ENCODE measurements around the gene MTG2. TPM values are rescaled to one million over a fixed set of nuclear protein-coding genes. Genes with fewer than 3 reads are reported as not detected.

MTG2 gene
- total RNA-seq, 1 experiment from 2014 or later, result 27.9 TPM

DNA sequence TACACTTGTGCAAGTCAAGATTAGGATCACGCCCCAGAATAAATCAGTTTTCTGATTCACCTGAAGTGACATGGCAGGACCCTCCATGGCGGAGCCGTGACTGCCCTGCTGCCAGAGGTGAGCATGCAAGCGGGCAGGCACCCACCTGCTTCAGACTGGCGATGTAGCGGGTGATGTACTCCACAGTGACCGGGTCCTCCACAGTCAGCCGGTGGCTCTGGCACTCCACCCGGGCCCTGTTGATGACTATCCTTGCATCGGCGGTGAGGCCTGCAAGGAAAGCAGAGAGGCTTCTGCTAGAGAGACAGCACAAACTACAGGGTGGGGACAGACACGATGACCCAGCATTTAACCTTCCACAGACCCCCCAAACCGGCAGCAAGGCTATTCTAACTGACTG lies 43.2 kb upstream of the MTG2 start:
- peak overlapping the region; percentile 23; the same call in 1 of the 2 replicates for H3K27ac Mint-ChIP-seq
- H3K4me3 Mint-ChIP-seq, result no peak overlapping the region
- ATAC-seq (no peak), DNase-seq (ENCODE audit: low spot score) (no peak)
- CTCF ChIA-PET, result interaction anchor here (1.1 to 3.8 kb wide), 2 partner anchors 17 to 129 kb away, joined by 3 to 27 read pairs; no protein-coding TSS in a partner anchor
- POLR2A ChIA-PET, result no interaction called here
- no peaks in the 10 kb centered on the region for H3K9me3 Mint-ChIP-seq
- TF ChIP-seq GRHL2 (CRISPR knock-in tag; IDR thresholded peaks at IDR 0.05; ENCODE audit: insufficient replicate concordance, severe bottlenecking) (no peak), ZNF232 (CRISPR knock-in tag; IDR thresholded peaks at IDR 0.05) (no peak), ETV6 (CRISPR knock-in tag; IDR thresholded peaks at IDR 0.05) (no peak), TP53 (CRISPR knock-in tag; IDR thresholded peaks at IDR 0.05) (no peak), RORB (CRISPR knock-in tag; IDR thresholded peaks at IDR 0.05) (no peak), ZNF263 (CRISPR knock-in tag; IDR thresholded peaks at IDR 0.05; ENCODE audit: low read depth) (no peak), JUN (CRISPR knock-in tag; IDR thresholded peaks at IDR 0.05) (no peak), ZNF219 (CRISPR knock-in tag; IDR thresholded peaks at IDR 0.05; ENCODE audit: borderline replicate concordance) (no peak), ELF4 (CRISPR knock-in tag; IDR thresholded peaks at IDR 0.05; ENCODE audit: low read depth) (no peak), MYBL2 (CRISPR knock-in tag; IDR thresholded peaks at IDR 0.05) (no peak), FOXP1 (CRISPR knock-in tag; IDR thresholded peaks at IDR 0.05; ENCODE audit: borderline replicate concordance) (no peak)
- TF ChIP-seq, protein P1, sequence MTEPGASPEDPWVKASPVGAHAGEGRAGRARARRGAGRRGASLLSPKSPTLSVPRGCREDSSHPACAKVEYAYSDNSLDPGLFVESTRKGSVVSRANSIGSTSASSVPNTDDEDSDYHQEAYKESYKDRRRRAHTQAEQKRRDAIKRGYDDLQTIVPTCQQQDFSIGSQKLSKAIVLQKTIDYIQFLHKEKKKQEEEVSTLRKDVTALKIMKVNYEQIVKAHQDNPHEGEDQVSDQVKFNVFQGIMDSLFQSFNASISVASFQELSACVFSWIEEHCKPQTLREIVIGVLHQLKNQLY (CRISPR knock-in tag; IDR thresholded peaks at IDR 0.05), result no peak
- TF ChIP-seq, protein P2, sequence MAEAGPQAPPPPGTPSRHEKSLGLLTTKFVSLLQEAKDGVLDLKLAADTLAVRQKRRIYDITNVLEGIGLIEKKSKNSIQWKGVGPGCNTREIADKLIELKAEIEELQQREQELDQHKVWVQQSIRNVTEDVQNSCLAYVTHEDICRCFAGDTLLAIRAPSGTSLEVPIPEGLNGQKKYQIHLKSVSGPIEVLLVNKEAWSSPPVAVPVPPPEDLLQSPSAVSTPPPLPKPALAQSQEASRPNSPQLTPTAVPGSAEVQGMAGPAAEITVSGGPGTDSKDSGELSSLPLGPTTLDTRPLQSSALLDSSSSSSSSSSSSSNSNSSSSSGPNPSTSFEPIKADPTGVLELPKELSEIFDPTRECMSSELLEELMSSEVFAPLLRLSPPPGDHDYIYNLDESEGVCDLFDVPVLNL (CRISPR knock-in tag; IDR thresholded peaks at IDR 0.05; ENCODE audit: borderline replicate concordance, low read depth), result no peak
- TF ChIP-seq, protein P3, sequence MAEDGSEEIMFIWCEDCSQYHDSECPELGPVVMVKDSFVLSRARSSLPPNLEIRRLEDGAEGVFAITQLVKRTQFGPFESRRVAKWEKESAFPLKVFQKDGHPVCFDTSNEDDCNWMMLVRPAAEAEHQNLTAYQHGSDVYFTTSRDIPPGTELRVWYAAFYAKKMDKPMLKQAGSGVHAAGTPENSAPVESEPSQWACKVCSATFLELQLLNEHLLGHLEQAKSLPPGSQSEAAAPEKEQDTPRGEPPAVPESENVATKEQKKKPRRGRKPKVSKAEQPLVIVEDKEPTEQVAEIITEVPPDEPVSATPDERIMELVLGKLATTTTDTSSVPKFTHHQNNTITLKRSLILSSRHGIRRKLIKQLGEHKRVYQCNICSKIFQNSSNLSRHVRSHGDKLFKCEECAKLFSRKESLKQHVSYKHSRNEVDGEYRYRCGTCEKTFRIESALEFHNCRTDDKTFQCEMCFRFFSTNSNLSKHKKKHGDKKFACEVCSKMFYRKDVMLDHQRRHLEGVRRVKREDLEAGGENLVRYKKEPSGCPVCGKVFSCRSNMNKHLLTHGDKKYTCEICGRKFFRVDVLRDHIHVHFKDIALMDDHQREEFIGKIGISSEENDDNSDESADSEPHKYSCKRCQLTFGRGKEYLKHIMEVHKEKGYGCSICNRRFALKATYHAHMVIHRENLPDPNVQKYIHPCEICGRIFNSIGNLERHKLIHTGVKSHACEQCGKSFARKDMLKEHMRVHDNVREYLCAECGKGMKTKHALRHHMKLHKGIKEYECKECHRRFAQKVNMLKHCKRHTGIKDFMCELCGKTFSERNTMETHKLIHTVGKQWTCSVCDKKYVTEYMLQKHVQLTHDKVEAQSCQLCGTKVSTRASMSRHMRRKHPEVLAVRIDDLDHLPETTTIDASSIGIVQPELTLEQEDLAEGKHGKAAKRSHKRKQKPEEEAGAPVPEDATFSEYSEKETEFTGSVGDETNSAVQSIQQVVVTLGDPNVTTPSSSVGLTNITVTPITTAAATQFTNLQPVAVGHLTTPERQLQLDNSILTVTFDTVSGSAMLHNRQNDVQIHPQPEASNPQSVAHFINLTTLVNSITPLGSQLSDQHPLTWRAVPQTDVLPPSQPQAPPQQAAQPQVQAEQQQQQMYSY (CRISPR knock-in tag; IDR thresholded peaks at IDR 0.05), result no peak
- TF ChIP-seq, protein P4, sequence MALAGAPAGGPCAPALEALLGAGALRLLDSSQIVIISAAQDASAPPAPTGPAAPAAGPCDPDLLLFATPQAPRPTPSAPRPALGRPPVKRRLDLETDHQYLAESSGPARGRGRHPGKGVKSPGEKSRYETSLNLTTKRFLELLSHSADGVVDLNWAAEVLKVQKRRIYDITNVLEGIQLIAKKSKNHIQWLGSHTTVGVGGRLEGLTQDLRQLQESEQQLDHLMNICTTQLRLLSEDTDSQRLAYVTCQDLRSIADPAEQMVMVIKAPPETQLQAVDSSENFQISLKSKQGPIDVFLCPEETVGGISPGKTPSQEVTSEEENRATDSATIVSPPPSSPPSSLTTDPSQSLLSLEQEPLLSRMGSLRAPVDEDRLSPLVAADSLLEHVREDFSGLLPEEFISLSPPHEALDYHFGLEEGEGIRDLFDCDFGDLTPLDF (CRISPR knock-in tag; IDR thresholded peaks at IDR 0.05), result no peak
- no peaks in the 10 kb centered on the region for H3K27me3 Mint-ChIP-seq (ENCODE audit: low read depth)
- peaks cover 15% of the 10 kb centered on the region for H3K4me1 Mint-ChIP-seq
- peaks cover 58% of the 10 kb centered on the region for H3K36me3 Mint-ChIP-seq

DNA sequence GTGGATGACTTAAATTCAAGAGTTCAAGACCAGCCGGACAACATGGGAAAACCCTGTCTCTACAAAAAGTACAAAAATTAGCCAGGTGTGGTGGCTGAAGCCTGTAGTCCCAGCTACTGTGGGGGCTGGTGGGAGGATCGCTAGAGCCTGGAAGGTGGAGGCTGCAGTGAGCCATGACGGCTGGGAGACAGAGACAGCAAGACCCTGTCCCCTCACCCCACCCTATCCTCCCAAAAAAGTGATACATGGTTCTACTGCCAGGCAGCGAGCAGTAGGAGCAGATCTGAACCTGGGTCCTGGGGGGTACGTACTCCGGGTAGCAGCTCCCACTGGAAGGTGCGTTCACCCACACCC lies 41.8 kb upstream of the MTG2 start:
- peaks cover 26% of the 10 kb centered on the region for H3K4me1 Mint-ChIP-seq
- TF ChIP-seq PRRX2 (CRISPR knock-in tag; IDR thresholded peaks at IDR 0.05), result no peak
- TF ChIP-seq, protein P5, sequence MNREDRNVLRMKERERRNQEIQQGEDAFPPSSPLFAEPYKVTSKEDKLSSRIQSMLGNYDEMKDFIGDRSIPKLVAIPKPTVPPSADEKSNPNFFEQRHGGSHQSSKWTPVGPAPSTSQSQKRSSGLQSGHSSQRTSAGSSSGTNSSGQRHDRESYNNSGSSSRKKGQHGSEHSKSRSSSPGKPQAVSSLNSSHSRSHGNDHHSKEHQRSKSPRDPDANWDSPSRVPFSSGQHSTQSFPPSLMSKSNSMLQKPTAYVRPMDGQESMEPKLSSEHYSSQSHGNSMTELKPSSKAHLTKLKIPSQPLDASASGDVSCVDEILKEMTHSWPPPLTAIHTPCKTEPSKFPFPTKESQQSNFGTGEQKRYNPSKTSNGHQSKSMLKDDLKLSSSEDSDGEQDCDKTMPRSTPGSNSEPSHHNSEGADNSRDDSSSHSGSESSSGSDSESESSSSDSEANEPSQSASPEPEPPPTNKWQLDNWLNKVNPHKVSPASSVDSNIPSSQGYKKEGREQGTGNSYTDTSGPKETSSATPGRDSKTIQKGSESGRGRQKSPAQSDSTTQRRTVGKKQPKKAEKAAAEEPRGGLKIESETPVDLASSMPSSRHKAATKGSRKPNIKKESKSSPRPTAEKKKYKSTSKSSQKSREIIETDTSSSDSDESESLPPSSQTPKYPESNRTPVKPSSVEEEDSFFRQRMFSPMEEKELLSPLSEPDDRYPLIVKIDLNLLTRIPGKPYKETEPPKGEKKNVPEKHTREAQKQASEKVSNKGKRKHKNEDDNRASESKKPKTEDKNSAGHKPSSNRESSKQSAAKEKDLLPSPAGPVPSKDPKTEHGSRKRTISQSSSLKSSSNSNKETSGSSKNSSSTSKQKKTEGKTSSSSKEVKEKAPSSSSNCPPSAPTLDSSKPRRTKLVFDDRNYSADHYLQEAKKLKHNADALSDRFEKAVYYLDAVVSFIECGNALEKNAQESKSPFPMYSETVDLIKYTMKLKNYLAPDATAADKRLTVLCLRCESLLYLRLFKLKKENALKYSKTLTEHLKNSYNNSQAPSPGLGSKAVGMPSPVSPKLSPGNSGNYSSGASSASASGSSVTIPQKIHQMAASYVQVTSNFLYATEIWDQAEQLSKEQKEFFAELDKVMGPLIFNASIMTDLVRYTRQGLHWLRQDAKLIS (CRISPR knock-in tag; IDR thresholded peaks at IDR 0.05; ENCODE audit: borderline replicate concordance), result no peak
- TF ChIP-seq SMAD4 (CRISPR knock-in tag; IDR thresholded peaks at IDR 0.05), result no peak
- TF ChIP-seq NR3C1 (CRISPR knock-in tag; conservative IDR thresholded peaks at IDR 0.05; ENCODE audit: low read depth), result no peak
- TF ChIP-seq, protein P6, sequence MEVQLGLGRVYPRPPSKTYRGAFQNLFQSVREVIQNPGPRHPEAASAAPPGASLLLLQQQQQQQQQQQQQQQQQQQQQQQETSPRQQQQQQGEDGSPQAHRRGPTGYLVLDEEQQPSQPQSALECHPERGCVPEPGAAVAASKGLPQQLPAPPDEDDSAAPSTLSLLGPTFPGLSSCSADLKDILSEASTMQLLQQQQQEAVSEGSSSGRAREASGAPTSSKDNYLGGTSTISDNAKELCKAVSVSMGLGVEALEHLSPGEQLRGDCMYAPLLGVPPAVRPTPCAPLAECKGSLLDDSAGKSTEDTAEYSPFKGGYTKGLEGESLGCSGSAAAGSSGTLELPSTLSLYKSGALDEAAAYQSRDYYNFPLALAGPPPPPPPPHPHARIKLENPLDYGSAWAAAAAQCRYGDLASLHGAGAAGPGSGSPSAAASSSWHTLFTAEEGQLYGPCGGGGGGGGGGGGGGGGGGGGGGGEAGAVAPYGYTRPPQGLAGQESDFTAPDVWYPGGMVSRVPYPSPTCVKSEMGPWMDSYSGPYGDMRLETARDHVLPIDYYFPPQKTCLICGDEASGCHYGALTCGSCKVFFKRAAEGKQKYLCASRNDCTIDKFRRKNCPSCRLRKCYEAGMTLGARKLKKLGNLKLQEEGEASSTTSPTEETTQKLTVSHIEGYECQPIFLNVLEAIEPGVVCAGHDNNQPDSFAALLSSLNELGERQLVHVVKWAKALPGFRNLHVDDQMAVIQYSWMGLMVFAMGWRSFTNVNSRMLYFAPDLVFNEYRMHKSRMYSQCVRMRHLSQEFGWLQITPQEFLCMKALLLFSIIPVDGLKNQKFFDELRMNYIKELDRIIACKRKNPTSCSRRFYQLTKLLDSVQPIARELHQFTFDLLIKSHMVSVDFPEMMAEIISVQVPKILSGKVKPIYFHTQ (CRISPR knock-in tag; IDR thresholded peaks at IDR 0.05), result no peak
- no peak for TF ChIP-seq SP1 (CRISPR knock-in tag; conservative IDR thresholded peaks at IDR 0.05)
- TF ChIP-seq JUN (CRISPR knock-in tag; IDR thresholded peaks at IDR 0.05), result no peak
- TF ChIP-seq, protein P7, sequence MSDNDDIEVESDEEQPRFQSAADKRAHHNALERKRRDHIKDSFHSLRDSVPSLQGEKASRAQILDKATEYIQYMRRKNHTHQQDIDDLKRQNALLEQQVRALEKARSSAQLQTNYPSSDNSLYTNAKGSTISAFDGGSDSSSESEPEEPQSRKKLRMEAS (CRISPR knock-in tag; IDR thresholded peaks at IDR 0.05), result no peak
- TF ChIP-seq RELA (CRISPR knock-in tag; IDR thresholded peaks at IDR 0.05; ENCODE audit: borderline replicate concordance), result no peak
- H3K27me3 Mint-ChIP-seq (ENCODE audit: low read depth), result no peaks in the 10 kb centered on the region
- no peak for ATAC-seq
- POLR2A ChIA-PET, result no interaction called here
- peak overlapping the region; percentile 61 for H3K27ac Mint-ChIP-seq
- no peaks in the 10 kb centered on the region for H3K9me3 Mint-ChIP-seq
- no peak for DNase-seq (ENCODE audit: low spot score)
- H3K36me3 Mint-ChIP-seq, result peaks cover 54% of the 10 kb centered on the region
- CTCF ChIA-PET, result interaction anchor here (0.8 to 3.8 kb wide), 4 partner anchors 13 to 71 kb away, joined by 3 to 27 read pairs (median 4); no protein-coding TSS in a partner anchor
- peak overlapping the region; percentile 87; the same call in 1 of the 2 replicates for H3K4me3 Mint-ChIP-seq

Data from WTC11 (cell line).